ENCODE measurements around the gene BPGM.

DNA sequence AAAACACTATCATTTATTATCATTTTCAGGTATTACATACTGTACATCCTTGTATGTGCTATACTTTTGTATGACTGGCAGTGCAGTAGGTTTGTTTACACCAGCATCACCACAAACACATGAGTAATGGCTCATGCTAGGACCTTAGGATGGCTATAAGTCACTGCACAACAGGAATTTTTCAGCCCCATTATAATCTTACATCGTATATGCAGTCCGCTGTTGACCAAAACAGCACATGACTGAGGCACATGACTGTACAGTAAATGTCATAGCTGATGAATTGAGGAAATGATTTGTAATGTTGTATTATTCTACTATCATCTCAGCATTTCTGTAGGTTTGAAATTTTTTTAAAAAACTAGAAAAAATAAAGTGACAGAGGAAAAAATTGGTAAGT, 38.6 kb downstream of the BPGM start:
- TF ChIP-seq, protein P1, sequence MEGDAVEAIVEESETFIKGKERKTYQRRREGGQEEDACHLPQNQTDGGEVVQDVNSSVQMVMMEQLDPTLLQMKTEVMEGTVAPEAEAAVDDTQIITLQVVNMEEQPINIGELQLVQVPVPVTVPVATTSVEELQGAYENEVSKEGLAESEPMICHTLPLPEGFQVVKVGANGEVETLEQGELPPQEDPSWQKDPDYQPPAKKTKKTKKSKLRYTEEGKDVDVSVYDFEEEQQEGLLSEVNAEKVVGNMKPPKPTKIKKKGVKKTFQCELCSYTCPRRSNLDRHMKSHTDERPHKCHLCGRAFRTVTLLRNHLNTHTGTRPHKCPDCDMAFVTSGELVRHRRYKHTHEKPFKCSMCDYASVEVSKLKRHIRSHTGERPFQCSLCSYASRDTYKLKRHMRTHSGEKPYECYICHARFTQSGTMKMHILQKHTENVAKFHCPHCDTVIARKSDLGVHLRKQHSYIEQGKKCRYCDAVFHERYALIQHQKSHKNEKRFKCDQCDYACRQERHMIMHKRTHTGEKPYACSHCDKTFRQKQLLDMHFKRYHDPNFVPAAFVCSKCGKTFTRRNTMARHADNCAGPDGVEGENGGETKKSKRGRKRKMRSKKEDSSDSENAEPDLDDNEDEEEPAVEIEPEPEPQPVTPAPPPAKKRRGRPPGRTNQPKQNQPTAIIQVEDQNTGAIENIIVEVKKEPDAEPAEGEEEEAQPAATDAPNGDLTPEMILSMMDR (IDR thresholded peaks at IDR 0.05; ENCODE audit: low read length) = no peak
- TF ChIP-seq EZH2 (IDR thresholded peaks at IDR 0.05; ENCODE audit: borderline replicate concordance, low read length) = no peak
